ENCODE results near the gene NAV2. TPM values are rescaled to one million over a fixed set of nuclear protein-coding genes. Genes with fewer than 3 reads are reported as not detected.

The NAV2 gene
- total RNA-seq, 1 donor from 2014 or later = not detected

DNA sequence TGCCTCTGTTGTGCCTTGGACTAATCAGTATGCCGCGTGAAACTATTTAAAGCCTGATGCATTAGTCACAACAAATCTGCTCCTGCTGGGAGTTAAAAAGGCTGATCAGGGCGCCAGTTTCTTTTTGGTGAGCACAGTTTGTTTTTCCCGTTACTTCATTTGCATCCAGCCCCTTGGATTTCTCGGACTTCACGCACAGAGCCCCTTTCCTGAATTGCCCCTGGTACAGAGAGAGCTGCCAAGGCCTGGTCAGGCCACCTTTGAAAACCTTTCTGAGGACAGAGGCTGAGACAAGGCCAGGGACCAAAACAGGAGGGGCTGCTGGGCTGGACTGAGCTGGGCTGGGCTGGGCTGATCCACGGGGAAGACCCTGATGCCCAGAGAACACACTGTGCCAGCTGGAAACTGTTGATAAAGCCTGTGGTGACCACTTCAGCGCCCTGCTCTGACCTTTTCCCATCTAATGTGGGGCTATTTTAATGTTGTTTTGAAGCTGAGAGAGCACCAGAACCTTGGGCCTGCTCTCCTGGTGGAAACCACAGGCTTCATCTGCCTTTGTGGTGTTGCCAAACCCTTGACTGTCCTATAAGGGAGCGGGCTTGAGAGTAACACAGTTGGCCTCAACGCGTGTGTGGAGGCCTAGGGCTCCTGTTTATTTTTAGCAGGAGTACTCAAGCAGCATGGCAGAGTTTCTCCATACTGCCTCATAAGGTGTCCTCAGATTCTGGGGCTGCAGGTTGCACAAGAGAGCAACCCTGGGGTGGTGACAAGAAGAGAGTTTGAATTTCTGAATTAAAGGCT is 44.2 kb downstream of the NAV2 start:
- Mint-ChIP-seq H3K4me3 (no peak overlapping the region), H3K27me3 (peaks cover 8% of the 10 kb centered on the region)

DNA sequence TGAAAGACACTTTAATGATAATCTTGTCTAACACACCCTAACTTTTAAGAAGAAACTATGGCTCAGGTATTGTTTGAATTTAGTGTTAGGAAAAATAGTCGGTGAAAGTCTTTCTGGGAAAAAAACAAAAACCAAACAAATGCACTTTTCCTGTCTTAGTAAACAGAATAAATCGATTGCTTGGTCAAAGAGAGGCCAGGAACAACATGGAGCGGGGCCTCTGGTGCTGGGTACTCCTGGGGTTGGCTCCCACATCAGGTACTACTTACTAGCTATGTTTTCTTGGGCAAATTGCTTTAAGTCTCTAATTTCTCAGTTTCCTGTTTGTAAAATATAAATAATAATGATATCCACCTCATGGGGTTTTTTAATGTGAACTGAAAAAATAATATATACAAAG is 46.8 kb downstream of the NAV2 start:
- no peaks in the 10 kb centered on the region for H3K4me1 Mint-ChIP-seq
- H3K4me3 Mint-ChIP-seq = no peak overlapping the region
- no peak for DNase-seq
- no peak overlapping the region for H3K27ac Mint-ChIP-seq
- H3K9me3 Mint-ChIP-seq = no peaks in the 10 kb centered on the region
- intact Hi-C loops (cut with micrococcal nuclease) = no loop called here
- no peaks in the 10 kb centered on the region for H3K36me3 Mint-ChIP-seq (ENCODE audit: low read depth)
- peaks cover 11% of the 10 kb centered on the region for H3K27me3 Mint-ChIP-seq

More for the DNA sequence above, 44.2 kb downstream of the NAV2 start:
- intact Hi-C loops (cut with micrococcal nuclease) = no loop called here
- Mint-ChIP-seq H3K4me1 (no peaks in the 10 kb centered on the region), H3K36me3 (ENCODE audit: low read depth) (no peaks in the 10 kb centered on the region), H3K27ac (no peak overlapping the region), H3K9me3 (no peaks in the 10 kb centered on the region)
- DNase-seq = no peak

DNA sequence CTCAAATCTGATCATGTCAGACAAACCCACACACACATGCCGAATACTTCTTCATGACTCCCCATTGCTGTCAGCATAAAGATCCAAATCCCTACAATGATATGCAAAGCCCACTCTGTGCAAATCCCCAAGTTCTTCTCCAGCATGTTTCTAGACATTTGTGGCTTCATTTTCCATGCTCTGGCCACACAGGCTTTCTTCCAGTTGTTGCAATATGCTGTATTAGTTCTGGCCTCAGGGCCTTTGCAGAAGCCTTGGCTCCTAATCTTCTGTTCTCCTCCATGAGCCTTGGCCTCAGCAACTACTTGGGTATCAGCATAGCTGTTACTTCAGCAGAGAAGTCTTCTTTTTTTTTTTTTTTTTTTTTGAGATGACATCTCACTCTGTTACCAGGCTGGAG is 49.6 kb downstream of the NAV2 start:
- no peak overlapping the region for H3K4me3 Mint-ChIP-seq
- DNase-seq = no peak
- no peaks in the 10 kb centered on the region for H3K36me3 Mint-ChIP-seq (ENCODE audit: low read depth)
- no peak overlapping the region for H3K27ac Mint-ChIP-seq
- intact Hi-C loops (cut with micrococcal nuclease) = no loop called here
- H3K4me1 Mint-ChIP-seq = no peaks in the 10 kb centered on the region
- H3K27me3 Mint-ChIP-seq = peaks cover 18% of the 10 kb centered on the region
- no peaks in the 10 kb centered on the region for H3K9me3 Mint-ChIP-seq

DNA sequence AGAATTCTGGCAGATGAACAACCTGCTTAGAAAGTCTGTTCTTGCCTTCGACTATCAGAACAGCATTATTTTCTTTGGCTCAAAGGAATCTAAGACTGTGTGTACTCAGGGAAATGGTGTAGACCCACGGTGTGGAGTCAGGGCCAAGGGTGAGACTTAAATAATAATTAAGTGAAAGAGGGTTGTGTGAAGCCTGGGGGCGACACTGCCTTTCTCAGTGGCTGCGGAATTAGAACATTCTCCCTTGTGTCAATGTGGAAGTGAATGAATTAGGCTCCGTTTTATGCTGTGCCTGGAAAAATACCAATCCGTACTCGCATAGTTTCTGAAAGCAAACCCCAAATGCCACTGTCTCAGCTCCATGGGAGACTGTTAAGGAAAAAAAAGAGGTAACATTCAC is 50.7 kb downstream of the NAV2 start:
- no peaks in the 10 kb centered on the region for H3K9me3 Mint-ChIP-seq
- DNase-seq = no peak
- H3K4me1 Mint-ChIP-seq = no peaks in the 10 kb centered on the region
- H3K27me3 Mint-ChIP-seq = peaks cover 14% of the 10 kb centered on the region
- intact Hi-C loops (cut with micrococcal nuclease) = no loop called here
- no peak overlapping the region for H3K27ac Mint-ChIP-seq
- no peaks in the 10 kb centered on the region for H3K36me3 Mint-ChIP-seq (ENCODE audit: low read depth)
- H3K4me3 Mint-ChIP-seq = no peak overlapping the region

DNA sequence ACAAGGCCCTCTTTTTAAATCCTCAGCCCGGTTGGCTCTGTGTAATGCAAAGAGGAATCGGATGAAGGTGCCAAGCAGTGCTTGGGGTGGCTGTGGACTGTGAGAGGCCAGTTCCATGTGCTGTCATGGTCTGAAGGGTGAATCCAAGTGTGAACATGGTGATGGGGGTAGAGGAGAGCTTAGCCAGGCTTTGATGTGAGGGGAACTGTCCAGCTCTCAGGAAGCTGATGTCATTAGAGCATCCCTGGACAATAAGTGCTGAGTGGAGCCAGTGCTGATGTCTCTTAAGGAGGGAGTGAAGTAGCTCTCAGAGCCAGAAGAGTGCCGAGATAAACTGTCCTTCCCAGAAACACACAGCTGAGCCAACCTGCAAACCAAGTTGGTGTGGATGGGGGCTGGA is 53.6 kb downstream of the NAV2 start:
- peaks cover 19% of the 10 kb centered on the region for H3K27me3 Mint-ChIP-seq
- intact Hi-C loops (cut with micrococcal nuclease) = no loop called here
- no peak overlapping the region for H3K4me3 Mint-ChIP-seq
- H3K4me1 Mint-ChIP-seq = no peaks in the 10 kb centered on the region
- H3K36me3 Mint-ChIP-seq (ENCODE audit: low read depth) = no peaks in the 10 kb centered on the region
- no peak overlapping the region for H3K27ac Mint-ChIP-seq
- no peaks in the 10 kb centered on the region for H3K9me3 Mint-ChIP-seq
- DNase-seq = no peak

DNA sequence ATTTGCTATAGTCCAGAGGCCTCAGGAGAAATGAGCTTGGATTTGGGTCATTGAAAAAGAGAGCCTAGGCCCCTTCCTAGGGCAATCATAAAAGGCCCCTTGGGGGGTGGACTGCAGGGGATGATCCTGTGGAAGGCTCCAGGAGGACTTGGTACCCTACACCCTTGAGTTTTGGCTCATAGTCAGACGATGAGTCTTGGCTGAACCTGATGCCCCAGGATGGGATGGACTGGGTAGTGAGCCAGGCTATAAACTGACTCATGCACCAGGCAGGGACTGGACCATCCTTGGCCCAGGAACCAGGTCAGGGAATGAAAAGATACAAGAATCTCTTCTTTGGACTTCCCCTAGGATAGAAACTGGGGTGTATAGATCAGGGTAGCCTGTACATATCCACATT is 54.2 kb downstream of the NAV2 start:
- H3K4me3 Mint-ChIP-seq = no peak overlapping the region
- DNase-seq = no peak
- intact Hi-C loops (cut with micrococcal nuclease) = no loop called here
- H3K9me3 Mint-ChIP-seq = no peaks in the 10 kb centered on the region
- H3K27me3 Mint-ChIP-seq = peaks cover 22% of the 10 kb centered on the region
- no peaks in the 10 kb centered on the region for H3K36me3 Mint-ChIP-seq (ENCODE audit: low read depth)
- H3K4me1 Mint-ChIP-seq = no peaks in the 10 kb centered on the region
- H3K27ac Mint-ChIP-seq = no peak overlapping the region

DNA sequence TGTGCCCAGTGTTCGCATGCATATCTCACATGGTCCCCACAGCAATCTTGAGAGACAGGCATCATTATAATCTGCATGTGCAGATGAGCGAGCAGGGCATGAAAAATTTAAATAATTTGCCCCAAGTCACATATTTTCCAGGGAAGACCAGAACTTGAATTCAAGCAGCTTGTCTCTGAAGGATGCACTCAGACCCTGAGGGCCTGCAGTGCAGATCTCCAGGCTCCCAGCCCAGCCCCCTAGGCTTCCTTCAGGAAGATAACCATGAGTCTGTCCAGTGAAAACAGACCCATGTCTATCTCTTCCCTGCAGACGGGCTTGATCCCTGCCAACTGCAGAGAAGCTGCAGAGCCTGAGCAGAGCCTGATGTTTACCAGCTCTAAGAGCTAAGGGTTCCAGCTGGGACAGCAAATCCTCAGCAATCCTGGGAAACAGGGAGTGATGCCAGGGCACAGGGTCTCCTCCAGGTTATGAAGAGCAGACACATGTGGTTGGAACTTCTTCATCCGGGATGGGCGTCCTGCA is 55.1 kb downstream of the NAV2 start:
- intact Hi-C loops (cut with micrococcal nuclease) = no loop called here
- Mint-ChIP-seq H3K27ac (no peak overlapping the region), H3K4me1 (no peaks in the 10 kb centered on the region), H3K9me3 (no peaks in the 10 kb centered on the region), H3K36me3 (ENCODE audit: low read depth) (no peaks in the 10 kb centered on the region), H3K4me3 (no peak overlapping the region), H3K27me3 (peaks cover 23% of the 10 kb centered on the region)
- no peak for DNase-seq

DNA sequence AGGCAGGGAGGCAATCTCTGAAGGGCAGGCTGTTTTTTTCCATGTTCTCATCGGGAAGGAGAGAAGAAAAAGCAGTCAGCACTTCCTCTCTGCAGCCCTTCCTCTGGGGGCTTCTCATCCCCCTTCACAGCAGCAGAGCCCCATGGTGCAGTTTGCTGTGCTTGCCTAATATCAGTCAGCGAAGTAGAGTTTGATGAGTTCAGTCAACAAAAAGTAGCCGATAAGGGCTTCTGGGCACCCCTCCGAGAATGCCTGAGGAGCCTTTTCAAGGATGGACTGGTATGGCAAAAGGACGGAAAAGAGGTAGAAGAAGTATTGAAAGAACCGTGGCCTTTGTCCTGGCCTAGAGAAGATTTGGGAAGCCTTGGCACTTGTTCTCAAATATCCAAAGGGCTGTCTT is 55.6 kb downstream of the NAV2 start:
- no peaks in the 10 kb centered on the region for H3K36me3 Mint-ChIP-seq (ENCODE audit: low read depth)
- H3K4me1 Mint-ChIP-seq = no peaks in the 10 kb centered on the region
- intact Hi-C loops (cut with micrococcal nuclease) = no loop called here
- H3K27me3 Mint-ChIP-seq = peaks cover 27% of the 10 kb centered on the region
- DNase-seq = no peak
- no peak overlapping the region for H3K27ac Mint-ChIP-seq
- no peaks in the 10 kb centered on the region for H3K9me3 Mint-ChIP-seq
- H3K4me3 Mint-ChIP-seq = no peak overlapping the region

DNA sequence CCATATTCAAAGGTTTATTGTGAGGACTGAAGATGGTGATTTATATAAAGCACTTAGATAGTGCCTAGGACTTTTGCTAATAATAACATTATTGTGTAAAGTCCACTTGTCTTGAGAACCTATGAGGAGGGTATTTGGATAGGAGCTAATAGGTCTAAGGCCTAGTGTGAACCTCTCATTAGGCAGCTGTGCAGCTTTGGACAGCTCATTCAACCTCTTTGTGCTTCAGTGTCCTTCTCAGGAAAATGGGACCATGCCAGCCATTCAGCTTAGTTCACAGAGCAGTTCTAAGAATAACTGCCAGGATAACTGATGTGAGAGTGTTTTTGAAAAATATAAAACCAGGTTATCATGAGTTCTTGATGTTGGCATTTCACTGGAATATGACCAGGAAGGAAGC is 56.2 kb downstream of the NAV2 start:
- Mint-ChIP-seq H3K4me1 (no peaks in the 10 kb centered on the region), H3K27ac (no peak overlapping the region), H3K27me3 (peaks cover 24% of the 10 kb centered on the region), H3K4me3 (no peak overlapping the region), H3K9me3 (no peaks in the 10 kb centered on the region), H3K36me3 (ENCODE audit: low read depth) (no peaks in the 10 kb centered on the region)
- intact Hi-C loops (cut with micrococcal nuclease) = no loop called here
- DNase-seq = no peak

DNA sequence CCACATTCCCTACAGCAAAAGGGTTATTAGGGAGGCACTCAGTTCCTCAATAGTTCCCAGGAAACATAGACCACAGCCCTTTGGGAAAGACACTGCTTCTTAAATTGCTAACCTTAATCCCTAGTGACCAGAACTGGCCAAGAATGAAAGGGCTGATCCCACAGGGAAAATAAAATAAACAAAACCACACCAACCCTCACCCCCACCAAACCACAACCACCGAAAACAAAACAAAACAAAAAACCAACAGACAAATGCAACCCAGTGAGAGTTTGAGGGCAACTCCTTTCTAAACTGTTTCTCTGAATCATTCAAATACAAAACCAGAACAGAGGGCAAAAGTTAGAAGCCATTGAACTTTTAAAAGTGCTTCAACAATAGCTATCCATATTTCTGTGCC is 57.2 kb downstream of the NAV2 start:
- peaks cover 29% of the 10 kb centered on the region for H3K27me3 Mint-ChIP-seq

DNA sequence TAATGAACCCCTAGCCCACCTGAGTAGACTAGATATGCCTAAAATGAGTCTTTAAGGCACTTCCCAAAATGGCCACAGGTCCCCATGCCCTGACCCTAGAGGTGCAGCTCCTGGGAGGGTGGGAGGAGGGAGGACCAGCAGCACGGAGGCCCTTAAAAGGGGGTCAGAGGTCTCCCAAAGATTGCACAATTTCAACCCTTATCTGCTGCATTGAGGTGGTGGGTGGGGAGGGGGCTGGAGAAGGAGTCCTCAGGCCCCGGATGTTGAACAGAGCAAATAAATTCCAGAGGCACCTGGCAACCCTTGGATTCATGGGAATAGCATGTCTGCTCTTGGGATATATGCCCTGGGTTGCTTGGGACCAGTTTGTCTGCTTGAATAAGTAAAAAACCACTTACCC is 57.6 kb downstream of the NAV2 start:
- no peak for DNase-seq
- peaks cover 30% of the 10 kb centered on the region for H3K27me3 Mint-ChIP-seq
- no peak overlapping the region for H3K27ac Mint-ChIP-seq
- no peaks in the 10 kb centered on the region for H3K36me3 Mint-ChIP-seq (ENCODE audit: low read depth)
- H3K4me3 Mint-ChIP-seq = no peak overlapping the region
- intact Hi-C loops (cut with micrococcal nuclease) = no loop called here
- H3K4me1 Mint-ChIP-seq = no peaks in the 10 kb centered on the region
- H3K9me3 Mint-ChIP-seq = peaks cover under 1% of the 10 kb centered on the region

More for the DNA sequence above, 57.2 kb downstream of the NAV2 start:
- intact Hi-C loops (cut with micrococcal nuclease) = no loop called here
- Mint-ChIP-seq H3K4me3 (no peak overlapping the region), H3K9me3 (no peaks in the 10 kb centered on the region), H3K4me1 (no peaks in the 10 kb centered on the region), H3K27ac (no peak overlapping the region), H3K36me3 (ENCODE audit: low read depth) (no peaks in the 10 kb centered on the region)
- DNase-seq = no peak

DNA sequence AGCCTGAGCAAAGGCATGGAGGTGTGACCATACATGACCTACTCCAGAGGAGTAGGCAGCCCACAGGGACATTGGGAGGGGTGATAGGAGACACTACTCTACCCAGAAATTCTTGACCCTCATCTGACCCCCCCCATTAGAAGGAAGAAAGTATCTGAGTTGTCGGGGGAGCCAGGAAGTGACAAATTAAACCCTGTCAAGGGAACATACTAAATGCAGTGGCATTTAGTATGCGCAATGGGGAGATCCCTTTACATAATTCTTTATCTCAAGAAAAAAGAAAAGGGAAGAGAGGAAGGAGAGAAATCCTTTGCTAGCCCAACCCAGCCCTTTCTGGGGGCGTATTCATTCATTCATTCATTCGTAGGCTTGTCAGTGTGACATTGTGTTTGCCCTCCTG is 58.8 kb downstream of the NAV2 start:
- Mint-ChIP-seq H3K36me3 (ENCODE audit: low read depth) (no peaks in the 10 kb centered on the region), H3K4me1 (no peaks in the 10 kb centered on the region), H3K9me3 (peaks cover 5% of the 10 kb centered on the region), H3K27ac (no peak overlapping the region), H3K4me3 (no peak overlapping the region), H3K27me3 (peaks cover 36% of the 10 kb centered on the region)
- no peak for DNase-seq
- intact Hi-C loops (cut with micrococcal nuclease) = no loop called here

DNA sequence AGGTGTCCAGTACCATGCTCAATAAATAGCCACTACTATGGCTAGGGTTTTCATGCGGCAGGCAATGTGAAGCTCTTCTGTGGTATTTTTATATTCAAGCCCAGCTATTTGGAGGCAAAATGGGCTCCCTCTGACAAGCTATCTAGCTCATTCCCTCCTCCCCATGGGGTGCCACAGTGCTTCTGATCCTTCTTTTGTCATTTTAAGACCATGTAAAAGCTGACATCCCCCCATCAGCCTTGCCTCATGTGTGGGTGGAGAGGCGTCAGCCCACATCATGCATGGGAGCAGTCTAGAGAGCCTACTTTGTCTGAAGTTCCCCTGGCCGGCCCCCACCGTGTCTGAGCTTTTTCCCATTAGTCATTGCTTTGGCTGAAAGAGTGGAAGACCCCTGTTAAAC is 59.8 kb downstream of the NAV2 start:
- H3K4me1 Mint-ChIP-seq = peaks cover under 1% of the 10 kb centered on the region
- intact Hi-C loops (cut with micrococcal nuclease) = no loop called here
- H3K4me3 Mint-ChIP-seq = no peak overlapping the region
- H3K27me3 Mint-ChIP-seq = peaks cover 42% of the 10 kb centered on the region
- H3K27ac Mint-ChIP-seq = no peak overlapping the region
- no peaks in the 10 kb centered on the region for H3K36me3 Mint-ChIP-seq (ENCODE audit: low read depth)
- DNase-seq = no peak
- H3K9me3 Mint-ChIP-seq = peaks cover 5% of the 10 kb centered on the region

DNA sequence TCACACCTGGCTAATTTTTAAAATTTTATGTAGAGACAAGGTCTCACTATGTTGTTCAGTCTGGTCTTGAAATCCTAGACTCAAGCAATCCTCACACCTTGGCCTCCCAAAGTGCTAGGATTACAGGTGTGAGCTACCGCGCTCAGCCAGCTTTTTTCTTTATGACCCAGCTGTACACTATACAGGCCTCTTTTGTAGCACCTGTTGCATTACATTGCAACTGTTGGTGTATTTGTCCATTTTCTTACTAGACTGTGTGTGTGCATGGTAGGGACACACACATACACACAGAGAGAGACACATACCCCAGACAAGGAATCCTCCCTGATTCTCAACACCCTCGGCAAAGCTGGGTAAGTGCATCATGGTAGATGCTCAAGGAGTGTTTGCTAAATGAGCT is 61.7 kb downstream of the NAV2 start:
- Mint-ChIP-seq H3K27ac (no peak overlapping the region), H3K4me3 (no peak overlapping the region), H3K9me3 (peaks cover 5% of the 10 kb centered on the region), H3K36me3 (ENCODE audit: low read depth) (no peaks in the 10 kb centered on the region), H3K4me1 (peaks cover 6% of the 10 kb centered on the region), H3K27me3 (peaks cover 60% of the 10 kb centered on the region)
- no peak for DNase-seq
- intact Hi-C loops (cut with micrococcal nuclease) = no loop called here

All from activated CD4-positive, alpha-beta T cell treated with anti-CD3 and anti-CD28 coated beads, Interleukin-2, amount 10 ng/mL, durations not matched to agents 24 days and 14 days (primary cell).